Adipocyte (in vitro differentiated cells): ENCODE measurements around the gene TMEM45A.
"Not testable (repeated sequence)": the region's sequence is repeated elsewhere in the genome, so short reads cannot be mapped to it uniquely, and the experiment has no call there.

ENCODE experiments used
- DNase-seq: peaks from one replicate; pipeline ENCODE4 v3.0.0-alpha.2; 2015; ENCODE audit warnings: low read depth
- H3K27me3 ChIP-seq: replicated peaks from 2 replicates; pipeline ENCODE4 v1.7.0; 2013; ENCODE audit warnings: mild to moderate bottlenecking, low read length, moderate library complexity; ENCODE audit not compliant: control insufficient read depth, insufficient read depth
- H3K36me3 ChIP-seq: 2 replicates; pipeline ENCODE4 v1.7.0; 2013; ENCODE audit warnings: low read length, mild to moderate bottlenecking, moderate library complexity; ENCODE audit not compliant: control insufficient read depth, insufficient read depth, severe bottlenecking
- H3K4me1 ChIP-seq: 2 replicates; pipeline ENCODE4 v1.7.0; 2013; ENCODE audit warnings: mild to moderate bottlenecking, low read length, moderate library complexity; ENCODE audit not compliant: control insufficient read depth, insufficient read depth
- H3K4me3 ChIP-seq: 2 replicates; pipeline ENCODE4 v1.7.0; 2013; ENCODE audit warnings: mild to moderate bottlenecking, low read length, moderate library complexity
- H3K9ac ChIP-seq: 2 replicates; pipeline ENCODE4 v1.7.0; 2013; ENCODE audit warnings: mild to moderate bottlenecking, low read length, moderate library complexity
- H3K9me3 ChIP-seq: 2 replicates; pipeline ENCODE4 v1.7.0; 2013; ENCODE audit warnings: mild to moderate bottlenecking, low read length, moderate library complexity; ENCODE audit not compliant: control insufficient read depth

TMEM45A gene

GRCh38 chr3:100463646-100464155 lies 28.7 kb upstream of the TMEM45A start:
- Histone ChIP-seq H3K36me3 (no peaks in the 10 kb centered on the region), H3K9me3 (peaks cover 17% of the 10 kb centered on the region), H3K9ac (no peak overlapping the region), H3K27me3 (no peaks in the 10 kb centered on the region), H3K4me3 (no peak overlapping the region), H3K4me1 (no peaks in the 10 kb centered on the region)
- DNase-seq: no peak

- Histone ChIP-seq H3K4me3 (no peak overlapping the region), H3K9ac (no peak overlapping the region), H3K9me3 (peaks cover 32% of the 10 kb centered on the region), H3K4me1 (no peaks in the 10 kb centered on the region), H3K27me3 (no peaks in the 10 kb centered on the region), H3K36me3 (no peaks in the 10 kb centered on the region)
- no peak for DNase-seq
These were observed 26.3 kb upstream of the TMEM45A start for GRCh38 chr3:100465892-100466777.

GRCh38 chr3:100467133-100467532 lies 25.3 kb upstream of the TMEM45A start:
- H3K27me3 ChIP-seq: no peaks in the 10 kb centered on the region
- H3K9ac ChIP-seq: no peak overlapping the region
- peaks cover 33% of the 10 kb centered on the region for H3K9me3 ChIP-seq
- DNase-seq: no peak
- H3K4me3 ChIP-seq: no peak overlapping the region
- no peaks in the 10 kb centered on the region for H3K4me1 ChIP-seq
- H3K36me3 ChIP-seq: no peaks in the 10 kb centered on the region

GRCh38 chr3:100468676-100469075 lies 23.7 kb upstream of the TMEM45A start:
- no peak overlapping the region for H3K4me3 ChIP-seq
- no peak for DNase-seq
- H3K36me3 ChIP-seq: no peaks in the 10 kb centered on the region
- H3K27me3 ChIP-seq: no peaks in the 10 kb centered on the region
- no peak overlapping the region for H3K9ac ChIP-seq
- H3K4me1 ChIP-seq: no peaks in the 10 kb centered on the region
- peaks cover 33% of the 10 kb centered on the region for H3K9me3 ChIP-seq

- Histone ChIP-seq H3K36me3 (no peaks in the 10 kb centered on the region), H3K9me3 (peaks cover 33% of the 10 kb centered on the region), H3K4me3 (no peak overlapping the region), H3K9ac (no peak overlapping the region), H3K4me1 (no peaks in the 10 kb centered on the region), H3K27me3 (no peaks in the 10 kb centered on the region)
- DNase-seq: no peak
These were observed 21.5 kb upstream of the TMEM45A start for GRCh38 chr3:100470951-100471350.

- no peak overlapping the region for H3K9ac ChIP-seq
These were observed 21.0 kb upstream of the TMEM45A start for GRCh38 chr3:100471444-100471843.

GRCh38 chr3:100477851-100478360 lies 14.5 kb upstream of the TMEM45A start:
- not testable (repeated sequence) for DNase-seq, H3K4me3 ChIP-seq, H3K9me3 ChIP-seq, H3K36me3 ChIP-seq, H3K27me3 ChIP-seq, H3K9ac ChIP-seq
- peaks cover 16% of the 10 kb centered on the region for H3K4me1 ChIP-seq

More at GRCh38 chr3:100471444-100471843, 21.0 kb upstream of the TMEM45A start:
- no peak overlapping the region for H3K4me3 ChIP-seq
- DNase-seq: no peak
- H3K27me3 ChIP-seq: no peaks in the 10 kb centered on the region
- H3K36me3 ChIP-seq: no peaks in the 10 kb centered on the region
- peaks cover 33% of the 10 kb centered on the region for H3K9me3 ChIP-seq
- H3K4me1 ChIP-seq: no peaks in the 10 kb centered on the region

GRCh38 chr3:100478521-100478920 lies 13.9 kb upstream of the TMEM45A start:
- H3K4me3 ChIP-seq, H3K9ac ChIP-seq: not testable (repeated sequence)
- H3K4me1 ChIP-seq: peaks cover 16% of the 10 kb centered on the region

GRCh38 chr3:100480081-100480480 lies 12.3 kb upstream of the TMEM45A start:
- Histone ChIP-seq H3K27me3 (no peaks in the 10 kb centered on the region), H3K9ac (no peak overlapping the region), H3K4me3 (no peak overlapping the region), H3K9me3 (no peaks in the 10 kb centered on the region), H3K4me1 (peaks cover 16% of the 10 kb centered on the region), H3K36me3 (no peaks in the 10 kb centered on the region)
- no peak for DNase-seq

More at GRCh38 chr3:100478521-100478920, 13.9 kb upstream of the TMEM45A start:
- DNase-seq, H3K9me3 ChIP-seq, H3K27me3 ChIP-seq, H3K36me3 ChIP-seq: not testable (repeated sequence)

- Histone ChIP-seq H3K27me3 (no peaks in the 10 kb centered on the region), H3K4me1 (peaks cover 16% of the 10 kb centered on the region), H3K4me3 (no peak overlapping the region), H3K9me3 (no peaks in the 10 kb centered on the region), H3K9ac (no peak overlapping the region), H3K36me3 (no peaks in the 10 kb centered on the region)
- DNase-seq: no peak
These were observed 10.2 kb upstream of the TMEM45A start for GRCh38 chr3:100482176-100482575.

GRCh38 chr3:100483529-100483928 lies 8.9 kb upstream of the TMEM45A start:
- Histone ChIP-seq H3K9me3 (no peaks in the 10 kb centered on the region), H3K36me3 (no peaks in the 10 kb centered on the region), H3K27me3 (no peaks in the 10 kb centered on the region), H3K4me3 (no peak overlapping the region), H3K9ac (no peak overlapping the region), H3K4me1 (peaks cover 16% of the 10 kb centered on the region)
- DNase-seq: no peak
